Suprapubic skin (tissue), 3 donors: ENCODE measurements around the gene TMEM181.

Experiments
- CTCF ChIP-seq, 2 donors: fragments of 200-600 bp in 1 of 2; fragments of 450-650 bp in 1 of 2; sonication (generic) in 1 of 2; IDR thresholded peaks; one replicate each; pipeline ENCODE4 v1.5.1; 2016 to 2019; ENCODE audit warnings: antibody characterized with exemption in 2 of 2, mild to moderate bottlenecking in 1 of 2, moderate library complexity in 1 of 2
- EP300 ChIP-seq: sonication (generic); formaldehyde crosslinking; IDR thresholded peaks from one replicate; pipeline ENCODE4 v1.6.1; 2017; ENCODE audit warnings: antibody characterized with exemption
- POLR2A ChIP-seq, 2 donors: fragments of 450-650 bp; IDR thresholded peaks; one replicate each; pipeline ENCODE4 v1.6.1; 2017; ENCODE audit warnings: antibody characterized with exemption in 2 of 2, mild to moderate bottlenecking in 2 of 2, moderate library complexity in 2 of 2

- TF ChIP-seq POLR2A (IDR thresholded peaks at IDR 0.05), result no peak
- no peak for TF ChIP-seq CTCF (IDR thresholded peaks at IDR 0.05)
- TF ChIP-seq EP300, result no peak
Measured at GRCh38 chr6:158567871-158568401, 8.0 kb downstream of the TMEM181 start.
